ENCODE data around the gene CXCL3.
A peak's percentile ranks its signal among the peaks of the same experiment; 100 is the strongest.

CXCL3 gene

DNA sequence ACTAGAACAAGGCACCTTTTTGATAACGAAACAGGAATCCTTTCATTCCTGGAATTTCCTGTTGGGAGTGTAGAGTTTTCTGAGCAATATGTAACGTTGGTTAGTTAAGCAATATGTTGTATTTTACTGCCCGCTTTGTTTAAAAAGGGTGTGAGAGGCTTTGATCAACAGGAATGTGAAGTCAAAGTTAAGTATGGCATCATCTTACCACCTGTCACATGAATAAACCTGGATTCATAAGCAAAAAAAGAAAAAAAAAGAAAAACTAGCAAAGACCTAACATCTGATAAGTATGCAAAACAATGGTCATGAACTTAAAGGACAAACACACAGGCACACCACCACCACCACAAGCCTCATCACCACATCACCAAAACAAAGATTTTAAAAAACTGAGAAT lies 33.0 kb downstream of the CXCL3 start:
- DNase-seq (ENCODE audit: low read depth): peak; percentile 25
- no peak overlapping the region for H3K4me3 ChIP-seq (replicated peaks; ENCODE audit: low read depth, low read length)
- TF ChIP-seq, protein P1, sequence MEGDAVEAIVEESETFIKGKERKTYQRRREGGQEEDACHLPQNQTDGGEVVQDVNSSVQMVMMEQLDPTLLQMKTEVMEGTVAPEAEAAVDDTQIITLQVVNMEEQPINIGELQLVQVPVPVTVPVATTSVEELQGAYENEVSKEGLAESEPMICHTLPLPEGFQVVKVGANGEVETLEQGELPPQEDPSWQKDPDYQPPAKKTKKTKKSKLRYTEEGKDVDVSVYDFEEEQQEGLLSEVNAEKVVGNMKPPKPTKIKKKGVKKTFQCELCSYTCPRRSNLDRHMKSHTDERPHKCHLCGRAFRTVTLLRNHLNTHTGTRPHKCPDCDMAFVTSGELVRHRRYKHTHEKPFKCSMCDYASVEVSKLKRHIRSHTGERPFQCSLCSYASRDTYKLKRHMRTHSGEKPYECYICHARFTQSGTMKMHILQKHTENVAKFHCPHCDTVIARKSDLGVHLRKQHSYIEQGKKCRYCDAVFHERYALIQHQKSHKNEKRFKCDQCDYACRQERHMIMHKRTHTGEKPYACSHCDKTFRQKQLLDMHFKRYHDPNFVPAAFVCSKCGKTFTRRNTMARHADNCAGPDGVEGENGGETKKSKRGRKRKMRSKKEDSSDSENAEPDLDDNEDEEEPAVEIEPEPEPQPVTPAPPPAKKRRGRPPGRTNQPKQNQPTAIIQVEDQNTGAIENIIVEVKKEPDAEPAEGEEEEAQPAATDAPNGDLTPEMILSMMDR (IDR thresholded peaks at IDR 0.05; ENCODE audit: low read length, missing control alignments): no peak

DNA sequence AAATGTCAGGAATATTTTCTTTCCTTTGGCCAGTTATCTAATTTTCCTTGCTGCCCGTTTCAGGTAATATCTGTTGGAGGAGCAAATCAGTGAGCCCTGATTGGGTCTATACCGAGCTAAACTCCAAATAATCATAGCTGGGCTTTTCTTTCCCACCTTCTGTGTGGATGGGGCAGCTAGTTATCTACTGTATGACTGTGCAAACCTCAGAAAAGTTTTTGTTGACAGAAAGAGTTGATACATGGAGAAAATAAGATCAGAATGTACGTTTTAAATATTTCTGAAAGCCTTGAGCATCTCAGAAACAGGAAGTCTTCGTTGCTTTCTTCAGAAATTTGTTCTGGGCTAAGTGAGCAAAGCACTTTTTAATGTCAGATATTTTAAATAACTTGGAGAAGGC lies 33.8 kb downstream of the CXCL3 start:
- TF ChIP-seq, protein P1 (IDR thresholded peaks at IDR 0.05; ENCODE audit: low read length, missing control alignments): no peak
- no peak overlapping the region for H3K4me3 ChIP-seq (replicated peaks; ENCODE audit: low read depth, low read length)
- no peak for DNase-seq (ENCODE audit: low read depth)

DNA sequence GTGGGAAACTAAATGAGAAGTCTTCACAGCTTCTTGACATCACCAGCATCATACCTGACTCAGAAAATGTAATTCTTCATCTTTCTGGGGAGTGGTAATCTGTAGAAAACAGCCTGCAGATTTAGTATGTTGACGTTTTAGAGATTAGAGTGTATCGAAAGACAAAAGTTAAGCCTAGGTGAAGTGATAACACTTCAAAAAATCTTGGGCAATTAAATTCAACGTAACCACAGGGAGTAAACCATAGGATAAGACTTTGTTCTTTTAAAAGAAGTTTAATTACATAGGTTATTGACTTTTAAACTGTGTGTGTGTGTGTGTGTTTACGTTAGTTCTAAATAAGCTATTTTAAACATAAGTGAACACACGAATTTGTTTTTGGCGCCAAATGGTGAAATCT lies 38.2 kb downstream of the CXCL3 start:
- TF ChIP-seq, protein P1 (IDR thresholded peaks at IDR 0.05; ENCODE audit: low read length, missing control alignments): no peak
- no peak overlapping the region for H3K4me3 ChIP-seq (replicated peaks; ENCODE audit: low read depth, low read length)
- DNase-seq (ENCODE audit: low read depth): no peak

DNA sequence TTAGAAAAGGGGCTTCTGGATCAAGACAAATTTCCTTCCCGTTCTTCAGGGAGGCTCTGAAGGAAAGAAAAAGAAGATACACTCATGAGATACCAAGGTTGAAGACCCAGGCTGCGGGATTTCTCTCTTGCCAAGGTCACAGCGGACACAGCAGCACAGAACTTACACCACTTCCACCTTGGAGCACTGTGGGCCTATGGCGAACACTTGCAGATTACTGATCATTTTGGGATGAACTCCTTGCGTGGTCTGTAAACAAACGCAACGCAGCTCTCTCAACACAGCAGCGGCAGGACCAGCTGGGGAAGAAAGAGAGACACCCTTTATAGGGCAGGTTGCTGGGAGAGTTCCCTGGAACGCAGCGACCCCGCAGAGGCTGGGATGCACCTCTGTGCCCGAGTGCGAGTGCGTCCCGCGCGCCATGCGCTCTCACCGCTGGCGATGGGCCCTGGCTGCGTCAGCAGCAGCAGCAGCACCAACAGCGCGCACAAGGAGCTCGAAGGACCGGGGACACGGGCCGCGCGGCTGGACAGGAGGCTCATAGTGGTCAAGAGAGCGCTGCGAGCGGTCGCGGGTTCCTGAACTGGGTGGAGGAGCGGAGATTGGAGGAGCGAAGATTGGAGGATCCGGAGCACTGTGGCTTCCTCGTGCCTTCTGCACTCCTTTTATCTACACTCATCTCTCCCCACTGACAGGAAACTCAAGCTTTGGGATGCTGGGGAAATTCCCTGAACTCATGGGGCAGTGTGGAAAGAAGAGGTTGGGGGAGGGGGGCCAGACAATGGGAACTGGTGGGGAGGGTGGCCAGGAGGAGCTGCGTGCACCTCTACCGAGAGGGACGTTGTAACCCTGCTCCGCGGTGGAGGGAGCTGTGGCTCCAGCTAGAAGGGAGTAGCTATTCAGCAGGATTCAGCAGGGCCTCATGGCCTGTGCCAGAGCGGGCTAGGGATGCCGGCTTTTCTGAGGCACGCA lies 40.2 kb downstream of the CXCL3 start, which contains the start of gene CXCL5:
Gene CXCL5 (minus strand): TSS at position 638 of the 972 bp plus-strand sequence. CDS start 96 bp downstream, at position 542.
- H3K4me3 ChIP-seq (replicated peaks; ENCODE audit: low read depth, low read length): peak within 1 kb of the TSS; percentile 50
- TF ChIP-seq, protein P1 (IDR thresholded peaks at IDR 0.05; ENCODE audit: low read length, missing control alignments): peak; percentile 37
- DNase-seq (ENCODE audit: low read depth): peak; percentile 81

DNA sequence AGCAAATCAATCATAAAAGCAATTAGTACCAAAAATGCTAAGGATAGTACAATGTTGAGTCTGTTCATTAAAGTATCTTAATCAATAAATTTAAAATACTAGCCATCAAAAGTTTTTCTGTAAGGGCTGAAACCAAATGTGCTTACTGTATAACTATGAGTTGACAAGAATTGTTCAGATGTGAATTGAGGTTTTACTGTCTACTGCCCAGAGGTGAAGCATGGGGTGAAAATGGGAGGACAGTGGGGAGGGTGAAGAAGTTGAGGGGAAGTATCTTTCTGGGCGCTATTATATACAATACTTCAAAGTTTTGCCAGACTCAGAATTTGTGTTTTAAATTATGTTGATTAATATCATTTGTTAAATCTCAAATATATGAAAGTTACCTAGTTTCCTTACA lies 46.4 kb downstream of the CXCL3 start:
- no peak for DNase-seq (ENCODE audit: low read depth)
- H3K4me3 ChIP-seq (replicated peaks; ENCODE audit: low read depth, low read length): no peak overlapping the region
- TF ChIP-seq, protein P1 (IDR thresholded peaks at IDR 0.05; ENCODE audit: low read length, missing control alignments): no peak

DNA sequence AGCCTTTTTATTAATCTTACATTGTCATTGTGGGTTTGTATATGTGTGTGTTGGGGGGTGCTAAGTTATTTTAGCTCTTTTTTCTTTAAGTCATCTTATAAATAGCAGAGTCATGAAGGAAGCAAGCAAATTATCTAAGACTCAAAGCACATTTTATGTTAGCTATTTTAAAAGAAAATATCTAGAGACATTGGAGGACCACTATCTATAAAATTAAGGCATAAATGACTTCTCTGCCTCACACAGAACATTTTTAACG lies 46.8 kb downstream of the CXCL3 start:
- DNase-seq (ENCODE audit: low read depth): no peak
- TF ChIP-seq, protein P1 (IDR thresholded peaks at IDR 0.05; ENCODE audit: low read length, missing control alignments): no peak
- no peak overlapping the region for H3K4me3 ChIP-seq (replicated peaks; ENCODE audit: low read depth, low read length)
